ENCODE data around the gene SBF1. TPM values are rescaled to one million over a fixed set of nuclear protein-coding genes. Genes with fewer than 3 reads are reported as not detected.

SBF1 gene
- total RNA-seq, 2 donors from 2014 or later: 68.3 to 101 TPM

DNA sequence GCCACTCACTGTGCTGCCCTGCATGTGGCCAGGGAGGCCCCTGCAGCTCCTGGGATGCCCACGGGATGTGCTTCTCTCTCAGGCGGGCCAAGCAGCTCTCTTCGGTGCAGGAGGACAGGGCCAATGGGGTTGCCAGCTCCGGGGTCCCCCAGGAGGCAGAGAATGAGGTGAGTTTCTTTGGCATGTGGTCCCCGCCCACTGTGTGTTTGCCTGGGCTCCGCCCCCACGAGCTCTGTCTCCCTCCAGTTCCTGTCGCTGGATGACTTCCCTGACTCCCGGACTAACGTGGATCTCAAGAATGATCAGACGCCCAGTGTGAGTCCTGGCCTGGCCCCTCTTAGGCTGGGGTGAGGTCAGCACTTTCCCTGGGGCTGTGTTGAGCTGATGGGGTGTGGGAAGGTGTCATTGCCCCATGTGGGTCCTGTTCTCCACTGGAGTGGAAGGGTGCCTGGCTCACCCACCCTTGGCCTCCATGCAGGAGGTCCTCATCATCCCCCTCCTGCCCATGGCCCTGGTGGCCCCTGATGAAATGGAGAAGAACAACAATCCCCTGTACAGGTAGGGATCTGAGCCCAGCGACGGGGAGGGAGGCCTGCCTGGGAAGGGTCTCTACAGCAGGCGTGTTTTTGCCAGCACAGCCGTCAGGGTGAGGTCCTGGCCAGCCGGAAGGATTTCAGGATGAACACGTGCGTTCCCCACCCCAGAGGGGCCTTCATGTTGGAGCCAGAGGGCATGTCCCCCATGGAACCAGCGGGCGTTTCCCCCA, 42.8 kb upstream of the SBF1 start:
- Histone ChIP-seq H3K36me3 (peaks cover 5% of the 10 kb centered on the region), H3K9me3 (no peaks in the 10 kb centered on the region), H3K27me3 (no peaks in the 10 kb centered on the region), H3K9ac (ENCODE audit: low read depth in 2 of 2, low read length in 2 of 2) (no peak overlapping the region), H3K27ac (no peak overlapping the region), H3K4me3 (no peak overlapping the region), H3K4me1 (no peaks in the 10 kb centered on the region)
- DNase-seq: no peak
- intact Hi-C loops (cut with DNase I): no loop called here
- TF ChIP-seq CTCF (IDR thresholded peaks at IDR 0.05): no peak

DNA sequence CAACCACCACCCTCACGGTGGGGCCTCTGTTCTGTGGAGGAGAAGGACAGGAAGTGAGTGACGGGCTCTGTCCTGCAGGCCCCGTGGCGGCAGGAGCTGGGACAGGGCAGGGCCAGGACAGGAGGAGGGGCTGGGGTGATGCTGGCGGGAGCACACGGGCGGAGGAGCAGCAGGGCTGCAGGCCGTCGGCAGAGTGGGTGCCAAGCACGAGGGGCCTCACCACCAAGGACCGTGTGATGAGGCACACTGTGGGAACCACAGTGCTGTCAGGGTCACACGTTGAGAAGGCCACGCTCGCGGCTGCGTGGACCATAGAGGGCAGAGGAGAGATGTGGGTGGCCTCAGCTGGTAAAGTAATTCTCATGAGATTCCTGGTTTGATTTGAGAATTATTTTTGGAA, 42.1 kb upstream of the SBF1 start:
- no peaks in the 10 kb centered on the region for H3K4me1 ChIP-seq
- intact Hi-C loops (cut with DNase I): no loop called here
- H3K27me3 ChIP-seq: no peaks in the 10 kb centered on the region
- no peak overlapping the region for H3K27ac ChIP-seq
- DNase-seq: no peak
- H3K9me3 ChIP-seq: no peaks in the 10 kb centered on the region
- H3K4me3 ChIP-seq: no peak overlapping the region
- no peak for TF ChIP-seq CTCF (IDR thresholded peaks at IDR 0.05)
- H3K9ac ChIP-seq (ENCODE audit: low read depth in 2 of 2, low read length in 2 of 2): no peak overlapping the region
- H3K36me3 ChIP-seq: peaks cover 5% of the 10 kb centered on the region

DNA sequence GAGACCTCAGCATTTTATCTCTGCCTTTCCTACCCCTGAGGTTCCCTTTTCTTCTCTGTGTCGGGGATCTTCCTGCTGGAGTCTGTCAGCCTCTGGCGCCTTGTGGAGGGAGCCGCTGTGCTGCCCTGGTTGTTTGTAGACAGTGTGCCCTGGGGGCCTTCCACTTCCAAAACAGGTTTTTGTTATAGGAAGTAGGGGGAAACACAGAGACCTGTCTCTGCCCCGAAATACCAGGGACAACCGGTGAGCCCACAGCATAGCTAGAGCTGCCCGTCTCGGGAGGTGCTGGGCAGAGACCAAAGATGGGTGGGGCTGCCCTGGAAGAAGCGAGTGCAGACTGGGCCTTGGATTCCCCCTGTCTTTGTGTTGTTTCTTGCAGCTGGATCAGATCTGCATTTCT, 41.2 kb upstream of the SBF1 start:
- intact Hi-C loops (cut with DNase I): no loop called here
- H3K9me3 ChIP-seq: no peaks in the 10 kb centered on the region
- H3K27ac ChIP-seq: no peak overlapping the region
- no peak for TF ChIP-seq CTCF (IDR thresholded peaks at IDR 0.05)
- peaks cover 5% of the 10 kb centered on the region for H3K36me3 ChIP-seq
- no peak for DNase-seq
- no peak overlapping the region for H3K4me3 ChIP-seq
- no peaks in the 10 kb centered on the region for H3K4me1 ChIP-seq
- no peak overlapping the region for H3K9ac ChIP-seq (ENCODE audit: low read depth in 2 of 2, low read length in 2 of 2)
- no peaks in the 10 kb centered on the region for H3K27me3 ChIP-seq

DNA sequence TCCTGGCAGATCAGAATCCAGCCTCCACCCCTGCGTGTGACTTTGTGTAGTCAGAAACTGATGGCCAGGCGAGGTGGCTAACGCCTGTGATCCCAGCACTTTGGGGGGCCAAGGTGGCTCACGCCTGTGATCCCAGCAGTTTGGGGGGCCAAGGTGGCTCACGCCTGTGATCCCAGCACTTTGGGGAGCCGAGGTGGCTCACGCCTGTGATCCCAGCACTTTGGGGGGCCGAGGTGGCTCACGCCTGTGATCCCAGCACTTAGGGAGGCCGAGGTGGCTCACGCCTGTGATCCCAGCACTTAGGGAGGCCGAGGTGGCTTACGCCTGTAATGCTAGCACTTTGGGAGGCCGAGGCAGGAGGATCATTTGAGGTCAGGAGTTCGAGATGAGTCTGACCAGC, 38.3 kb upstream of the SBF1 start:
- no peak for TF ChIP-seq CTCF (IDR thresholded peaks at IDR 0.05)
- Histone ChIP-seq H3K27me3 (no peaks in the 10 kb centered on the region), H3K9me3 (no peaks in the 10 kb centered on the region), H3K4me1 (peaks cover 5% of the 10 kb centered on the region), H3K27ac (no peak overlapping the region), H3K9ac (ENCODE audit: low read depth in 2 of 2, low read length in 2 of 2) (no peak overlapping the region), H3K4me3 (no peak overlapping the region), H3K36me3 (peaks cover 2% of the 10 kb centered on the region)
- intact Hi-C loops (cut with DNase I): no loop called here
- no peak for DNase-seq

DNA sequence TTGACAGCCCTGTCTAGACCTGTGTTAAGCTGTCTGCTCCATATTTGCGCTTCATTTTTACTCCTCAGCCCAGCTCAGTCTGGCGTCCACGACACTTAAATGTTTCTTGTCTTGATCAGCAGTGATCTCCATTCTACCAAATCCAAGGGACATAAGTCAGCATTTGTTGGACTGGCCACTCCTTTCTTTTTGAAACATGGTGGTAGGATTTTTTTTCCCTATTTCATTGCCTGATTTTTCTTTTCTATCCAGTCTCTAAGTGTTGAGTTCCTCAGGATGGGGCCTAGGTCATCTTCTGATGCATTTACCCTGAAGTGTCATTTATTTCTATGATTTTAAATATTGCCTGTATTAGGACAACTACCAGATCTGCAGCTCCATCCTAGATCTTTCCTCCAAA, 34.1 kb upstream of the SBF1 start:
- Histone ChIP-seq H3K9ac (ENCODE audit: low read depth in 2 of 2, low read length in 2 of 2) (peak overlapping the region; percentile 72 to 75), H3K27me3 (no peaks in the 10 kb centered on the region), H3K4me3 (peak overlapping the region; percentile 74), H3K27ac (peak overlapping the region; percentile 72), H3K9me3 (no peaks in the 10 kb centered on the region), H3K4me1 (peaks cover 16% of the 10 kb centered on the region), H3K36me3 (peaks cover 9% of the 10 kb centered on the region)
- TF ChIP-seq CTCF (IDR thresholded peaks at IDR 0.05): no peak
- intact Hi-C loops (cut with DNase I): loop anchor here (10.0 kb wide), 1 partner anchor 254 kb away; the partner anchor contains the start of gene HDAC10
- no peak for DNase-seq
